ENCODE measurements around the gene GPR137. TPM values are rescaled to one million over a fixed set of nuclear protein-coding genes. Genes with fewer than 3 reads are reported as not detected.
A peak's percentile ranks its signal among the peaks of the same experiment; 100 is the strongest.

The GPR137 gene
- total RNA-seq, 1 donor from 2014 or later = 56.5 TPM

DNA sequence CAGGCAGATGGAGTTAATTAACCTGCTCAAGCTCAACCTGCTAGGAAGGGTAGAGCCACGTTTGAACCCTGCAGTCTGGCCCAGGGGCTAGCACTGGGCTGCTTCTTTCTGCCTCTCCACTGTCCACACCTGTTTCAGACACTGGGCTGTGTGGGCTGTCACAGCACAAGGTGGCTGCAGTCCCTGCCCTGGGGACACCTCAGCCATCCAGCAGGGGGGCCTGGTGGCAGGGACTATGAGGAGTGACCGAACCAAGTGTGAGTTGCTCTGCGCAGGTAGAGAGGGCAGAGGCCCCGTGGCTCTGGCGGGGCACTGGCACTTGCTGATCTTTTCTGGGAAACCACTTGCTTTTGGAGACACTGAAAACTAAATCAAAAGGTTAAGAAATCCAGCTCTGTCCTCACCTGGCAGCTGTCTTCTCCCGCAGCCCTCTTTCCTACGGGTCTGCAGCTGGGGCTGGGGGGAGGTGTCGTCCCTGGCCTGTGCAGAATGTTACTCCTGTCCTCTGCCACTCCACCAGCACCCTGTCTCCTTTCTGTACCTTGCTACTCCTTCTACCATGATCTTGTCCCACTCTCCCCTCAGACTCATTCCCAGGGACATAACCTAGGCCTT, 7.0 kb upstream of the GPR137 start:
- Mint-ChIP-seq H3K27me3 (no peaks in the 10 kb centered on the region), H3K4me3 (ENCODE audit: low read depth) (no peak overlapping the region)

DNA sequence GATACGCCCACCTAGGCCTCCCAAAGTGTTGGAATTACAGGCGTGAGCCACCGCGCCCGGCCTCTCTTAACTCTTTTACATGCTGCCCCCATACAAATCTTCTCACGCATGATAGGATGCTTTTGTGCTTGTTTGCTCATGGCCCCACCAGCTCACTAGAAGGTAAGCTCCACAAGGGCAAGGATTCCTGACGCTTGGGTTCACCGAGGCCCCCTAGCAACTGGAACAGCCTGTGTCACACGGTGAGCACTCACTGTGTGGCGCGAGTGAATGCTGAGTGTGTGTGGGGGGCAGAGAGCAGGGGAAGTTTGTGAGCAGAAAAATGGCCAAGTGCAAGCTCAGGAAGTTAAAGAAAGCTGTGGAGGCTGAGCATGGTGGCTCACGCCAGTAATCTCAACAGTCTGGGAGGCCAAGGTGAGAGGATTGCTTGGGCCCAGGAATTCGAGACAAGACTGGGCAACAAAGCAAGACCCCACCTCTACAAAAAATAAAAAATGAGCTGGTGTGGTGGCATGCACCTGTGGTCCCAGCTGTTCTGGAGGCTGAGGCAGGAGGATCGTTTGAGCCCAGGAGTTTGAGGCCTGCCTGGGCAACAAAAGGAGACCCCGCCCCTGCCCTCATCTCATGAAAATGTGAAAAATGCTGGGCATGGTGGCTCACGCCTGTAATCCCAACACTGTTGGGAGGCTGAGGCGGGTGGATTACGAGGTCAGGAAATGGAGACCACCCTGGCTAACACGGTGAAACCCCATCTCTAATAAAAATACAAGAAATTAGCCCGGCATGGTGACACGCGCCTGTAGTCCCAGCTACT, 3.5 kb upstream of the GPR137 start:
- peaks cover 7% of the 10 kb centered on the region for H3K4me1 Mint-ChIP-seq (ENCODE audit: low read depth)
- H3K27ac Mint-ChIP-seq = no peak overlapping the region
- TF ChIP-seq, protein P1, sequence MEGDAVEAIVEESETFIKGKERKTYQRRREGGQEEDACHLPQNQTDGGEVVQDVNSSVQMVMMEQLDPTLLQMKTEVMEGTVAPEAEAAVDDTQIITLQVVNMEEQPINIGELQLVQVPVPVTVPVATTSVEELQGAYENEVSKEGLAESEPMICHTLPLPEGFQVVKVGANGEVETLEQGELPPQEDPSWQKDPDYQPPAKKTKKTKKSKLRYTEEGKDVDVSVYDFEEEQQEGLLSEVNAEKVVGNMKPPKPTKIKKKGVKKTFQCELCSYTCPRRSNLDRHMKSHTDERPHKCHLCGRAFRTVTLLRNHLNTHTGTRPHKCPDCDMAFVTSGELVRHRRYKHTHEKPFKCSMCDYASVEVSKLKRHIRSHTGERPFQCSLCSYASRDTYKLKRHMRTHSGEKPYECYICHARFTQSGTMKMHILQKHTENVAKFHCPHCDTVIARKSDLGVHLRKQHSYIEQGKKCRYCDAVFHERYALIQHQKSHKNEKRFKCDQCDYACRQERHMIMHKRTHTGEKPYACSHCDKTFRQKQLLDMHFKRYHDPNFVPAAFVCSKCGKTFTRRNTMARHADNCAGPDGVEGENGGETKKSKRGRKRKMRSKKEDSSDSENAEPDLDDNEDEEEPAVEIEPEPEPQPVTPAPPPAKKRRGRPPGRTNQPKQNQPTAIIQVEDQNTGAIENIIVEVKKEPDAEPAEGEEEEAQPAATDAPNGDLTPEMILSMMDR (IDR thresholded peaks at IDR 0.05; ENCODE audit: unreplicated experiment) = no peak
- no peak overlapping the region for H3K4me3 Mint-ChIP-seq (ENCODE audit: low read depth)
- H3K9me3 Mint-ChIP-seq (ENCODE audit: low read depth) = no peaks in the 10 kb centered on the region
- peaks cover 7% of the 10 kb centered on the region for H3K36me3 Mint-ChIP-seq (ENCODE audit: insufficient read depth)
- H3K27me3 Mint-ChIP-seq = no peaks in the 10 kb centered on the region
- no peak for DNase-seq (ENCODE audit: low spot score, unreplicated experiment)

More for the DNA sequence above, 7.0 kb upstream of the GPR137 start:
- Mint-ChIP-seq H3K36me3 (ENCODE audit: insufficient read depth) (peaks cover 7% of the 10 kb centered on the region), H3K4me1 (ENCODE audit: low read depth) (no peaks in the 10 kb centered on the region), H3K27ac (no peak overlapping the region), H3K9me3 (ENCODE audit: low read depth) (no peaks in the 10 kb centered on the region)
- TF ChIP-seq, protein P1 (IDR thresholded peaks at IDR 0.05; ENCODE audit: unreplicated experiment) = no peak
- DNase-seq (ENCODE audit: low spot score, unreplicated experiment) = no peak

DNA sequence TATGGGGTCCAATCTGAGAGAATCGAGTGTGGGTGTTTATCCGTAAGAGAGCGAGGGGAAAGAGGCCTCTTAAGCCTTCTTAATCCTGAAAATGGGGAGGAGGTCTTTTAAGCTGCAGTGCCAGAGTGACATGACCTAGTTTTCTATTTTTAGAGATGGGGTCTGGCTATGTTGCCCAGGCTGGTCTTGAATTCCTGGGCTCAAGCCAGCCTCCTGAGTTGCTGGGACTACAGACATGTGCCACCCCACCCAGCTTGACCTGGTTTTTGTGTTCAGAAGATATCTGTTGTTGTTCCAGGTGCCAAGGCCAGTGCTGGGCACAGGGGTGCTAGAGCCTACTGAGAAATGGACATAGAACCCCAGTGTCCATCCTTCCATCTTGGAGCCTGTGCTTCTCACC, 2.6 kb upstream of the GPR137 start:
- Mint-ChIP-seq H3K27ac (no peak overlapping the region), H3K9me3 (ENCODE audit: low read depth) (no peaks in the 10 kb centered on the region), H3K4me3 (ENCODE audit: low read depth) (peak overlapping the region; percentile 80), H3K4me1 (ENCODE audit: low read depth) (peaks cover 7% of the 10 kb centered on the region), H3K27me3 (no peaks in the 10 kb centered on the region), H3K36me3 (ENCODE audit: insufficient read depth) (peaks cover 7% of the 10 kb centered on the region)
- TF ChIP-seq, protein P1 (IDR thresholded peaks at IDR 0.05; ENCODE audit: unreplicated experiment) = no peak
- no peak for DNase-seq (ENCODE audit: low spot score, unreplicated experiment)

DNA sequence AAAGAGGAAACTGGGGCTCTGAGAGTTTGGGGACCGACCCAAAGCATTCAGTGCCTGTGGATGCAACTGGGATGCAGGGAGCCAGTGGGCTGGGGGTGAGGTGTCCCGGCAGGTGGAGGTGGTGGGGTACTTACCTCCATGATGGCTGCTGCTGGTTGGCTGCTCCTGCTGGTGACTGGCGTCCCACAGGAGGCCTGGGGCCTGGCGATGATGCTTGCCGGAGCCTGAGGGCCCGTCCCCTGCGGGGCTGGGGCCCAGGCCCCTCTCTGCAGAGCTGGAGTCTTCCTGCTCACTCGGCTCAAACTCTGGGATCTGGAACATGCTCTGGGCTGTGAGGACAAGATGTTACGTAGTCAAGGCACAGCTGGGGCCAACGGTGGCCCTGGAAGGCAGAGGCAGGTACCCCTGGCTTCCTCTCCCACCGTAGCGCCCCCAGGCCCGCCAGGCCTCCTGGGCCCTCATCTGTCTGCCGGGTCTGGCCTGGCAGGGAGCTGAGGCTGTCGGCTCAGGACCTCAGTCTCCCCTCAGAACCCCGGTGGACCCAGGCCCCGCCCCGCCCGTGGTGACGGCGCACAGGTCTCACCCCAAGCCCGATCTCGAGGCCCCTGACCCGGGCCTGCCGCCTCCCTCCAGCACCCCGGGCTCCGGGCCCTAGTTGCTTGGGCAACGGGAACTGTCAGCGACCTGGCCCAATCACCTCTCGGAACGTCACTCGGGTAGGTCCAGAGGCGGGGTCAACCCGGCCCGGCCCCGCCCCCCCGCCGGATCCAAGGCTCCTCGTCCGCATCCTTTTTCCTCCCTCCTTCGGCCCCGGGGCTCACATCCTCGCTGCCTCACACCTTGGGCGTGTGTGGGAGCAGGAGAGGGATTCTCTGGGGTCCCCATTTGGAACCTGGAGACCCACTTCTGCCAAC, 1.3 kb upstream of the GPR137 start, which contains the start of gene BAD:
Gene BAD (minus strand): TSS at position 618 of the 914 bp plus-strand sequence. CDS start 297 bp downstream, at position 321.
- Mint-ChIP-seq H3K4me1 (ENCODE audit: low read depth) (peaks cover 7% of the 10 kb centered on the region), H3K27ac (peak within 1 kb of the TSS; percentile 88), H3K27me3 (peaks cover 2% of the 10 kb centered on the region), H3K36me3 (ENCODE audit: insufficient read depth) (peaks cover 2% of the 10 kb centered on the region), H3K9me3 (ENCODE audit: low read depth) (no peaks in the 10 kb centered on the region), H3K4me3 (ENCODE audit: low read depth) (peak within 1 kb of the TSS; percentile 81)
- TF ChIP-seq, protein P1 (IDR thresholded peaks at IDR 0.05; ENCODE audit: unreplicated experiment) = no peak
- peak; percentile 92 for DNase-seq (ENCODE audit: low spot score, unreplicated experiment)

All from progenitor cell of endocrine pancreas (in vitro differentiated cells).